ENCODE results near the gene P3H3. TPM values are rescaled to one million over a fixed set of nuclear protein-coding genes. Genes with fewer than 3 reads are reported as not detected.

P3H3 gene
- total and polyA plus RNA-seq, 2 donors (not counting 3 experiments of a cell fraction or from before 2014, with no cell fraction given), result 75.9 to 76.5 TPM

DNA sequence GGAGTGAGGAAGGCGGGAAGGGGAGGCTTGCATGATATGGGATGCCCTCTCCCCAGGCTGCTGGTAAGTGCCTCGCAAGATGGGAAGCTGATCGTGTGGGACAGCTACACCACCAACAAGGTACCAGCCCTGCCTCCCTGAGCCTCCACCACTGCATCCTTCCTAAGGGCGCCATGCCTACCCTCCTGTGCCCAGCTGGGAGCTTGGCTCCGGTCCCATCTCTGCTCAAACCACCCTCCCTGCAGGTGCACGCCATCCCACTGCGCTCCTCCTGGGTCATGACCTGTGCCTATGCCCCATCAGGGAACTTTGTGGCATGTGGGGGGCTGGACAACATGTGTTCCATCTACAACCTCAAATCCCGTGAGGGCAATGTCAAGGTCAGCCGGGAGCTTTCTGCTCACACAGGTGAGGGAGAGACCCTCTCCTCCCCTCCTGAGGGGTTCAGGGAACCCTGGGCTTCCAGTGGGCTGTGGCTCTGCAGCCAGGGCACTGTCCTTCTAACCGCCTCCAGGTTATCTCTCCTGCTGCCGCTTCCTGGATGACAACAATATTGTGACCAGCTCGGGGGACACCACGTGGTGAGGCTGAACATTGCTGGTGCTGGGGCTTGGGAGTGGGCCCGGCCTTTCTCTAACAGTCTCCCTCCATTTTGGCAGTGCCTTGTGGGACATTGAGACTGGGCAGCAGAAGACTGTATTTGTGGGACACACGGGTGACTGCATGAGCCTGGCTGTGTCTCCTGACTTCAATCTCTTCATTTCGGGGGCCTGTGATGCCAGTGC, 15.1 kb downstream of the P3H3 start:
- BruUV-seq (replicated peaks), result no TSS peak
- H4K20me1 ChIP-seq (replicated peaks; ENCODE audit: control insufficient read depth, extremely low read depth, insufficient read depth, low read length), result no peaks in the 10 kb centered on the region
- intact Hi-C loops (cut with micrococcal nuclease) (no loop called here), dilution Hi-C loops (cut with MboI; ENCODE audit: extremely low pct_ligation_motif_present, low sequenced_read_pairs) (no loop called here)
- H3K4me3 ChIP-seq (replicated peaks in 1 of 3; ENCODE audit: insufficient read depth in 1 of 3, low read depth in 1 of 3, low read length in 3 of 3), result no peak overlapping the region
- no peaks in the 10 kb centered on the region for H3K27me3 ChIP-seq (ENCODE audit: control insufficient read depth in 2 of 2, insufficient read depth in 2 of 2, low read length in 2 of 2)
- no peak overlapping the region for H3K27ac ChIP-seq (ENCODE audit: insufficient read depth, low read depth, low read length)
- H3K9me3 ChIP-seq (replicated peaks; ENCODE audit: control insufficient read depth, insufficient read depth, low read length), result no peaks in the 10 kb centered on the region
- H3K4me1 ChIP-seq (ENCODE audit: control insufficient read depth, extremely low read depth, insufficient read depth, low read length), result no peaks in the 10 kb centered on the region
- DNase-seq (ENCODE audit: low read depth, low spot score), result no peak
- ChIA-PET POLR2A (interaction anchor here (1.2 kb wide), 1 partner anchor 9 kb away, joined by 3 read pairs; the partner anchor contains the start of gene USP5), CTCF (no interaction called here)
- H3K9ac ChIP-seq (replicated peaks; ENCODE audit: extremely low read depth, insufficient read depth, low read length), result no peak overlapping the region
- H2AFZ ChIP-seq (ENCODE audit: low read depth, low read length), result no peak overlapping the region
- no peaks in the 10 kb centered on the region for H3K79me2 ChIP-seq (ENCODE audit: control insufficient read depth, insufficient read depth, low read length)
- no peaks in the 10 kb centered on the region for H3K9me1 ChIP-seq (replicated peaks; ENCODE audit: control insufficient read depth, extremely low read depth, insufficient read depth, low read length)
- no peak overlapping the region for H3K4me2 ChIP-seq (ENCODE audit: insufficient read depth, low read length)
- no peak for FAIRE-seq
- TF ChIP-seq EZH2 (IDR thresholded peaks at IDR 0.05; ENCODE audit: borderline replicate concordance, low read depth, low read length, severe bottlenecking) (no peak), POLR2AphosphoS5 (IDR thresholded peaks at IDR 0.05; ENCODE audit: insufficient read depth, low read depth, low read length) (no peak), MYC (IDR thresholded peaks at IDR 0.05; ENCODE audit: low read depth, low read length) (no peak), JUN (IDR thresholded peaks at IDR 0.05; ENCODE audit: borderline replicate concordance, insufficient read depth, insufficient read length, low read depth) (no peak), GATA2 (IDR thresholded peaks at IDR 0.05; ENCODE audit: insufficient read depth, insufficient read length, low read depth, low read length) (no peak), POLR2A (IDR thresholded peaks at IDR 0.05; ENCODE audit: low read depth, low read length) (no peak), FOS (IDR thresholded peaks at IDR 0.05; ENCODE audit: borderline replicate concordance, insufficient read depth, low read length) (no peak)
- TF ChIP-seq, protein P1, sequence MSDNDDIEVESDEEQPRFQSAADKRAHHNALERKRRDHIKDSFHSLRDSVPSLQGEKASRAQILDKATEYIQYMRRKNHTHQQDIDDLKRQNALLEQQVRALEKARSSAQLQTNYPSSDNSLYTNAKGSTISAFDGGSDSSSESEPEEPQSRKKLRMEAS (IDR thresholded peaks at IDR 0.05; ENCODE audit: insufficient read depth, insufficient read length), result no peak
- TF ChIP-seq, protein P2, sequence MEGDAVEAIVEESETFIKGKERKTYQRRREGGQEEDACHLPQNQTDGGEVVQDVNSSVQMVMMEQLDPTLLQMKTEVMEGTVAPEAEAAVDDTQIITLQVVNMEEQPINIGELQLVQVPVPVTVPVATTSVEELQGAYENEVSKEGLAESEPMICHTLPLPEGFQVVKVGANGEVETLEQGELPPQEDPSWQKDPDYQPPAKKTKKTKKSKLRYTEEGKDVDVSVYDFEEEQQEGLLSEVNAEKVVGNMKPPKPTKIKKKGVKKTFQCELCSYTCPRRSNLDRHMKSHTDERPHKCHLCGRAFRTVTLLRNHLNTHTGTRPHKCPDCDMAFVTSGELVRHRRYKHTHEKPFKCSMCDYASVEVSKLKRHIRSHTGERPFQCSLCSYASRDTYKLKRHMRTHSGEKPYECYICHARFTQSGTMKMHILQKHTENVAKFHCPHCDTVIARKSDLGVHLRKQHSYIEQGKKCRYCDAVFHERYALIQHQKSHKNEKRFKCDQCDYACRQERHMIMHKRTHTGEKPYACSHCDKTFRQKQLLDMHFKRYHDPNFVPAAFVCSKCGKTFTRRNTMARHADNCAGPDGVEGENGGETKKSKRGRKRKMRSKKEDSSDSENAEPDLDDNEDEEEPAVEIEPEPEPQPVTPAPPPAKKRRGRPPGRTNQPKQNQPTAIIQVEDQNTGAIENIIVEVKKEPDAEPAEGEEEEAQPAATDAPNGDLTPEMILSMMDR (IDR thresholded peaks at IDR 0.05; ENCODE audit: extremely low read depth in 1 of 2, insufficient read depth in 1 of 2, low read depth in 1 of 2, low read length in 2 of 2), result no peak
- peaks cover 5 to 62% of the 10 kb centered on the region in 2 experiments for H3K36me3 ChIP-seq (ENCODE audit: control insufficient read depth in 2 of 2, extremely low read depth in 1 of 2, insufficient read depth in 2 of 2, low read length in 2 of 2)

Data from endothelial cell of umbilical vein (primary cell).